ENCODE data around the gene LRRN2. TPM values are rescaled to one million over a fixed set of nuclear protein-coding genes. Genes with fewer than 3 reads are reported as not detected.

LRRN2 gene
- total and polyA plus RNA-seq, 9 donors = 0.23 to 9.7 (median 3.7) TPM

DNA sequence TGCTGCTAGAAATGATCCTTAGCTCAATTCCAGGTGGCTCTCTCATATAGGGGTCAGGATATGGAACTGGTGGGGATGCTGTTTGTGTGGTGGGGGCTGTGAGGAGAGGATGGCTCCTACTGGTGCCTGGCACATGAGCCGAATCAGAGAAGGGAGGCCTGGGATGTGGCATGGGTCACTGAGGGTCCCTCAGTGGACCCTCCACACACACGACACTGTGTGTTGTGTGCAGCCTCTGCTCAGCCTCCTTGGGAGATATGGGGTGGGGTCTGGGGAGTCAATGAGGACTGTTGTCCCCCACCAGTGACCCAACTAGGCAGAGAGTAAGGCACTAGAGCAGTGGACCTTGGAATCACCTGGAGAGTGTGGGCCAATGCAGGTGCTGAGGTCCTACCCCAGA, 3.2 kb upstream of the LRRN2 start:
- Histone ChIP-seq H3K4me3 (no peak overlapping the region), H3K27ac (no peak overlapping the region), H3K9me3 (no peaks in the 10 kb centered on the region), H3K27me3 (no peaks in the 10 kb centered on the region), H3K4me1 (ENCODE audit: insufficient read depth) (peaks cover 3% of the 10 kb centered on the region), H3K36me3 (no peaks in the 10 kb centered on the region)
- intact Hi-C loops (cut with DNase I) = no loop called here
- 90 to 100% (median 98%) methylated on average over 2 of the region's 2 CpGs for WGBS, 3 donors
- no peak for DNase-seq
- TF ChIP-seq POLR2A (IDR thresholded peaks at IDR 0.05) (no peak), EP300 (IDR thresholded peaks at IDR 0.05) (no peak)
- TF ChIP-seq, protein P1, sequence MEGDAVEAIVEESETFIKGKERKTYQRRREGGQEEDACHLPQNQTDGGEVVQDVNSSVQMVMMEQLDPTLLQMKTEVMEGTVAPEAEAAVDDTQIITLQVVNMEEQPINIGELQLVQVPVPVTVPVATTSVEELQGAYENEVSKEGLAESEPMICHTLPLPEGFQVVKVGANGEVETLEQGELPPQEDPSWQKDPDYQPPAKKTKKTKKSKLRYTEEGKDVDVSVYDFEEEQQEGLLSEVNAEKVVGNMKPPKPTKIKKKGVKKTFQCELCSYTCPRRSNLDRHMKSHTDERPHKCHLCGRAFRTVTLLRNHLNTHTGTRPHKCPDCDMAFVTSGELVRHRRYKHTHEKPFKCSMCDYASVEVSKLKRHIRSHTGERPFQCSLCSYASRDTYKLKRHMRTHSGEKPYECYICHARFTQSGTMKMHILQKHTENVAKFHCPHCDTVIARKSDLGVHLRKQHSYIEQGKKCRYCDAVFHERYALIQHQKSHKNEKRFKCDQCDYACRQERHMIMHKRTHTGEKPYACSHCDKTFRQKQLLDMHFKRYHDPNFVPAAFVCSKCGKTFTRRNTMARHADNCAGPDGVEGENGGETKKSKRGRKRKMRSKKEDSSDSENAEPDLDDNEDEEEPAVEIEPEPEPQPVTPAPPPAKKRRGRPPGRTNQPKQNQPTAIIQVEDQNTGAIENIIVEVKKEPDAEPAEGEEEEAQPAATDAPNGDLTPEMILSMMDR (IDR thresholded peaks at IDR 0.05) = no peak

DNA sequence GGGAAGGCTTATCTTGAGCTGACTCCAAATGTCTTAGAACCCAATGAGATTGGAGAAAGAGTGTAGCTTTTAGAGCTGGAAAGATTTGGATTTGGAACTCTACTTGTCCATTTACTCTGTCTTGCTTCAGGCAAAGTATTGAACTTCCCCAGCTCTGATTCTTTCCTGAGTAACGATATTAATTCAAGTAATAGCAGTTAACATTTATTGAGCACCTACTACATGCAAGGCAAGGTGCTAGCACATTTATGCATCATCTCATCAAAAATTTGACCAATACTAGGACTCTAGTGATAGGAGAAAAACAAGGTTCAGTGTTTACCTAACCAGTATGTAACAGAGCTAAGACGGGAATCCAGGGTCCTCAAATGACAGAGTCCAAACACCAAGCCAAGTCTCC, 2.5 kb upstream of the LRRN2 start:
- intact Hi-C loops (cut with DNase I) = no loop called here
- H3K4me1 ChIP-seq (ENCODE audit: insufficient read depth) = peaks cover 3% of the 10 kb centered on the region
- no peak overlapping the region for H3K4me3 ChIP-seq
- H3K9me3 ChIP-seq = no peaks in the 10 kb centered on the region
- no peak overlapping the region for H3K27ac ChIP-seq
- no peak for DNase-seq
- TF ChIP-seq EP300 (IDR thresholded peaks at IDR 0.05) = no peak
- TF ChIP-seq, protein P1 (IDR thresholded peaks at IDR 0.05) = no peak
- no peak for TF ChIP-seq POLR2A (IDR thresholded peaks at IDR 0.05)
- 91 to 98% (median 92%) methylated on average over 2 of the region's 2 CpGs for WGBS, 3 donors
- no peaks in the 10 kb centered on the region for H3K36me3 ChIP-seq
- no peaks in the 10 kb centered on the region for H3K27me3 ChIP-seq

DNA sequence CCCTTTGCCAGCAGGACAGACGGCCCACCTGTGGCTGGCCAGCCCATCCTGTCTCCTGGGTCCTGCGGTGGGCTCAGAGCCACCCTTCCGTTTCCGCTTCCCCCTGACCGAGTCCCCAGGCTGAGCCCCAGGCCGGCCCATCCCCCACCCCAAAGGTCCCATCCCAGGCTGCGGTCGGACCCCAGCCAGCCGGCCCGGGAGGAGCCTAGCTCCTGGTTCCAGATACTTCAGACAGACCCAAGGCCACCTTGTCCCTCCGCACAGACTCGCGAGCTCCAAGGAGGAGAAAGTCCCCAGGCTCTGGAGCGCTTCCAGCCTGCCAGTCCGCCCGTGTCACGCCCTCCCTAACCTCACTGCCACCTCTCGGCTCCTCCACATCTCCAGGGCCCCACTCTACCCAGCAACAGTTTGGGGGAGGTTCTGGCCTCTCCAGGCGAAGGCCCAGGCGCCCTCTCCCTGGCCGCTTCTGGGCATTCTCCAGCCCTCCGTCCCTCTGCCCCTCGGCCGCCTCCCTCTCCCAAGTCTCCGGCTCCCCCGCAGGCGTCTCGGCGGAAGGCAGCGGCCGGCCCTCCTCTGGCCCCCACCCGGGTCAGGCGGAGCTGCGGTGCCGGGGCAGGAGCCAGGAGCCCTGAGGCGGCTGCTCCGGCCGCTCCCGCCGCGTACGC, 835 bp downstream of the LRRN2 start:
- no peaks in the 10 kb centered on the region for H3K9me3 ChIP-seq
- 1 to 2% (median 1%) methylated on average over 26 to 42 of the region's 42 CpGs for WGBS, 3 donors
- H3K27me3 ChIP-seq = no peaks in the 10 kb centered on the region
- H3K4me3 ChIP-seq = peak overlapping the region; percentile 47
- intact Hi-C loops (cut with DNase I) = no loop called here
- H3K36me3 ChIP-seq = no peaks in the 10 kb centered on the region
- peaks cover 3% of the 10 kb centered on the region for H3K4me1 ChIP-seq (ENCODE audit: insufficient read depth)
- peak in 3 of 5 donors; percentile 25 to 51 (median 44) for DNase-seq
- TF ChIP-seq POLR2A (IDR thresholded peaks at IDR 0.05) (no peak), EP300 (IDR thresholded peaks at IDR 0.05) (no peak)
- TF ChIP-seq, protein P1 (IDR thresholded peaks at IDR 0.05) = no peak
- H3K27ac ChIP-seq = no peak overlapping the region

DNA sequence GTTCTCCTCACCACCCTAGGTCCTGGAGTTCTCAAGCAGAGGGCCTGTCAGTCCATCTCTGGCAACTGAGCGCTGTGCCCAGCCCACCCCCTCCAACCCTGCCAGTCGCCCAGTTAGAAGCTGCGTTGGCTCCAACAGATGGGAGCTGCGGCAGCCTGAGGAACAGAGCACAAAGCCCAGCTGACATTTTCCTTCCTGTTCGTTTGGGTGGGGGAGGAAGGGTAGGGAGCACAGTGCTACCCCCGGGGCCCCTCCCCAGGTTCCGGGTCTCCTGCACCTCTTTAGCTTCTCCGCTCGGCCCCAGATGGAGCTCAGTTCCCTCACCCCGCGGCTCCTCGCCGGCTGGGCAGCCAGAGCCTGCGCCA, 1.4 kb downstream of the LRRN2 start:
- intact Hi-C loops (cut with DNase I) = no loop called here
- peak overlapping the region; percentile 47 for H3K4me3 ChIP-seq

More for the DNA sequence above, 1.4 kb downstream of the LRRN2 start:
- H3K27me3 ChIP-seq = no peaks in the 10 kb centered on the region
- peaks cover 3% of the 10 kb centered on the region for H3K4me1 ChIP-seq (ENCODE audit: insufficient read depth)
- no peak for DNase-seq
- no peaks in the 10 kb centered on the region for H3K36me3 ChIP-seq
- 25 to 33% (median 27%) methylated on average over 14 of the region's 14 CpGs for WGBS, 3 donors
- TF ChIP-seq EP300 (IDR thresholded peaks at IDR 0.05) (no peak), POLR2A (IDR thresholded peaks at IDR 0.05) (no peak)
- TF ChIP-seq, protein P1 (IDR thresholded peaks at IDR 0.05) = no peak
- no peaks in the 10 kb centered on the region for H3K9me3 ChIP-seq
- no peak overlapping the region for H3K27ac ChIP-seq
